HepG2 (cell line): ENCODE results near the gene CDH13. TPM values are rescaled to one million over a fixed set of nuclear protein-coding genes. Genes with fewer than 3 reads are reported as not detected.

Experiments used
- ATAC-seq: fragments of 200-7000 bp; cut with Tn5 transposase; 3 replicates; pipeline ENCODE4 v1.9.1; 2020; ENCODE audit warnings: mild to moderate bottlenecking, moderate library complexity
- BruUV-seq: library from RNA; stranded (reverse); fragments of 400-500 nt; replicated peaks from 2 replicates; lab custom pipeline; 2021; lab: Mats Ljungman, UMichigan
- CTCF ChIA-PET: fragments of 300-600 bp; formaldehyde crosslinking; extraction: SDS; loops from one replicate; lab custom pipeline; 2021; ENCODE audit warnings: low total read pairs, inconsistent platforms, low intra/inter-chr PET ratio; lab: Yijun Ruan, JAX
- POLR2A ChIA-PET: fragments of 350-600 bp; sonication (Branson Sonifier 250); formaldehyde crosslinking; loops from one replicate; lab custom pipeline; 2020; ENCODE audit warnings: antibody characterized with exemption, inconsistent platforms; lab: Yijun Ruan, JAX
- DNase-seq: peaks from one replicate; pipeline ENCODE4 v3.0.0-alpha.2; 2015; ENCODE audit warnings: low spot score
- FAIRE-seq: peaks from 3 replicates; lab custom pipeline; 2011; peaks lifted over from hg19 to GRCh38; lab: Jason Lieb, UNC
- H2AFZ ChIP-seq: one replicate; pipeline ENCODE4 v1.6.1; 2011; ENCODE audit warnings: low read length, inconsistent platforms
- H3K27ac ChIP-seq: fragments of 300-600 bp; 3 replicates; pipeline ENCODE4 v1.8.0; 2011; ENCODE audit warnings: mixed run types, mild to moderate bottlenecking, mixed read lengths, low read length, inconsistent platforms; ENCODE audit not compliant: insufficient read depth; ENCODE audit errors: extremely low read length
- H3K27me3 ChIP-seq, 2 experiments: fragments of 200-600 bp in 1 of 2; 2 replicates in 1 of 2; 3 replicates in 1 of 2; pipeline versions ENCODE4 v1.6.0 to v1.8.0; 2011; ENCODE audit warnings: low read length in 2 of 2, mild to moderate bottlenecking in 2 of 2, moderate library complexity in 2 of 2, inconsistent platforms in 1 of 2; ENCODE audit not compliant: insufficient read depth in 2 of 2, control insufficient read depth in 1 of 2
- H3K36me3 ChIP-seq, 2 experiments: fragments of 200-600 bp in 1 of 2; replicated peaks in 1 of 2; 2 replicates in 1 of 2; 3 replicates in 1 of 2; pipeline versions ENCODE4 v1.5.1 to v1.8.0; 2011; ENCODE audit warnings: low read length in 2 of 2, inconsistent platforms in 1 of 2; ENCODE audit not compliant: insufficient read depth in 2 of 2, control insufficient read depth in 1 of 2
- H3K4me1 ChIP-seq: 2 replicates; pipeline ENCODE4 v1.5.1; 2012; ENCODE audit warnings: low read length, inconsistent platforms; ENCODE audit not compliant: insufficient read depth
- H3K4me2 ChIP-seq: 2 replicates; pipeline ENCODE4 v1.6.0; 2011; ENCODE audit warnings: low read depth, low read length, inconsistent platforms
- H3K4me3 ChIP-seq, 3 experiments: fragments of 200-600 bp in 1 of 3; sonication (generic), shearing (Covaris generic) in 1 of 3; replicated peaks in 1 of 3; 2 replicates each; pipeline ENCODE4 v1.5.1; 2011 to 2016; ENCODE audit warnings: low read length in 3 of 3, inconsistent platforms in 2 of 3, low read depth in 2 of 3, mild to moderate bottlenecking in 2 of 3, control low read depth in 1 of 3, mixed read lengths in 1 of 3; ENCODE audit not compliant: insufficient read depth in 1 of 3
- H3K79me2 ChIP-seq: one replicate; pipeline ENCODE4 v1.6.1; 2011; ENCODE audit warnings: low read length, inconsistent platforms; ENCODE audit not compliant: insufficient read depth
- H3K9ac ChIP-seq: 2 replicates; pipeline ENCODE4 v1.6.0; 2011; ENCODE audit warnings: mild to moderate bottlenecking, low read depth, low read length, inconsistent platforms; ENCODE audit not compliant: insufficient read depth
- H3K9me3 ChIP-seq: 2 replicates; pipeline ENCODE4 v1.5.1; 2012; ENCODE audit warnings: mild to moderate bottlenecking, low read length
- H4K20me1 ChIP-seq: 2 replicates; pipeline ENCODE4 v1.6.0; 2011; ENCODE audit warnings: inconsistent platforms, mild to moderate bottlenecking, low read length, moderate library complexity; ENCODE audit not compliant: insufficient read depth
- THYN1 ChIP-seq: sonication (generic); formaldehyde crosslinking; IDR thresholded peaks from 2 replicates; pipeline ENCODE4 v1.8.1; 2023; ENCODE audit warnings: low read depth, mild to moderate bottlenecking, moderate library complexity, missing genetic modification reagents, borderline replicate concordance
- ZNF44 ChIP-seq: sonication (generic); formaldehyde crosslinking; IDR thresholded peaks from 2 replicates; pipeline ENCODE4 v1.5.1; 2020; ENCODE audit warnings: mild to moderate bottlenecking, missing genetic modification reagents
- ZNF468 ChIP-seq: sonication (generic); formaldehyde crosslinking; IDR thresholded peaks from 2 replicates; pipeline ENCODE4 v1.8.0; 2022; ENCODE audit warnings: mild to moderate bottlenecking, moderate library complexity, missing genetic modification reagents
- WGBS: methylation state at CpG from one replicate; pipeline ENCODE4 v1.1.6; 2017; ENCODE audit warnings: low lambda C conversion rate; 5-methylcytosine and 5-hydroxymethylcytosine counted together
- in situ Hi-C: cut with HindIII; loops from 2 replicates; pipeline ENCODE4 v1.10.0; 2017; ENCODE audit warnings: low pct_unique_long_range_greater_than_20kb; ENCODE audit not compliant: extremely low pct_ligation_motif_present
- intact Hi-C: fragments of 100-400 bp; cut with micrococcal nuclease; formaldehyde crosslinking; loops from one replicate; pipeline ENCODE4 v1.10.0; 2022; ENCODE audit not compliant: unreplicated experiment
- polyA plus RNA-seq, 8 experiments: library from polyadenylated mRNA; depleted of rRNA in 3 of 8; stranded (reverse) in 7 of 8; unstranded in 1 of 8; fragments of >200 nt; fragmentation: Illumina TruSeq in 4 of 8; extraction: Trizol in 4 of 8; gene quantifications; 2 replicates each; pipeline versions ENCODE4 v1.2.1 to v1.2.3, GENCODE V29; 2011 to 2016; ENCODE audit warnings: low read depth in 4 of 8, missing spikeins in 1 of 8, mixed read lengths in 1 of 8; ENCODE audit not compliant: insufficient read depth in 1 of 8
- total RNA-seq, 5 experiments: library from RNA; depleted of rRNA; stranded (reverse); fragments of >200 nt; fragmentation: Illumina TruSeq; extraction: Trizol; gene quantifications; 2 replicates each; pipeline ENCODE4 v1.2.3, GENCODE V29; 2016; ENCODE audit warnings: low read depth in 1 of 5
- TF ChIP-seq, protein P1 (sequence below): sonication (generic); formaldehyde crosslinking; IDR thresholded peaks from 2 replicates; pipeline ENCODE4 v1.5.0; 2020; ENCODE audit warnings: mild to moderate bottlenecking, missing genetic modification reagents
- TF ChIP-seq, protein P2 (sequence below): sonication (generic); formaldehyde crosslinking; IDR thresholded peaks from 2 replicates; pipeline ENCODE4 v1.5.0; 2020; ENCODE audit warnings: missing genetic modification reagents
- TF ChIP-seq, protein P3 (sequence below): sonication (generic); formaldehyde crosslinking; IDR thresholded peaks from 2 replicates; pipeline ENCODE4 v1.4.0; 2020; ENCODE audit warnings: mild to moderate bottlenecking, missing genetic modification reagents

CDH13 gene
- total and polyA plus RNA-seq, 2 of the 13 experiments (the other 11 are each of a cell fraction or from before 2014, with no cell fraction given), result not detected

DNA sequence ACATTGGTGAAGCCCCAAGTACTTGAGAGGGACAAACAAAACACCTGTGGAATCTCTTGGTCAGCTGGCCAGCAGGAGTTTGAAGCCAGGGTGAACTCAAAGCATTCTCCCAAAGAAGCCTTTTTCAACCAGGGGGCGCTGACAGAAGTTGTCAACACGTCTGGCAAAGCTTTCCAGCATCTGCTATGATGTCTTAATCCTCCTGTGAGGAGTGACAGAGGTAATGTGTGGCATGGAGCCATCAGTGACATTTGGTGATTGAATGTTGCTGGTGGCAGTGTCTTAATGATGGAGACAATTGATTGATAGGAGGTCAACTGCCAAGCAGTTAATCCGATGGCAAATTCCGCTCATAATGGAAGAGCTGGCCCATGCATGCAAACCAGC is 923.4 kb downstream of the CDH13 start (continued):
- TF ChIP-seq, protein P1, sequence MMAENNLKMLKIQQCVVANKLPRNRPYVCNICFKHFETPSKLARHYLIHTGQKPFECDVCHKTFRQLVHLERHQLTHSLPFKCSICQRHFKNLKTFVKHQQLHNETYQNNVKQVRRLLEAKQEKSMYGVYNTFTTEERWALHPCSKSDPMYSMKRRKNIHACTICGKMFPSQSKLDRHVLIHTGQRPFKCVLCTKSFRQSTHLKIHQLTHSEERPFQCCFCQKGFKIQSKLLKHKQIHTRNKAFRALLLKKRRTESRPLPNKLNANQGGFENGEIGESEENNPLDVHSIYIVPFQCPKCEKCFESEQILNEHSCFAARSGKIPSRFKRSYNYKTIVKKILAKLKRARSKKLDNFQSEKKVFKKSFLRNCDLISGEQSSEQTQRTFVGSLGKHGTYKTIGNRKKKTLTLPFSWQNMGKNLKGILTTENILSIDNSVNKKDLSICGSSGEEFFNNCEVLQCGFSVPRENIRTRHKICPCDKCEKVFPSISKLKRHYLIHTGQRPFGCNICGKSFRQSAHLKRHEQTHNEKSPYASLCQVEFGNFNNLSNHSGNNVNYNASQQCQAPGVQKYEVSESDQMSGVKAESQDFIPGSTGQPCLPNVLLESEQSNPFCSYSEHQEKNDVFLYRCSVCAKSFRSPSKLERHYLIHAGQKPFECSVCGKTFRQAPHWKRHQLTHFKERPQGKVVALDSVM (CRISPR knock-in tag), result no peak
- TF ChIP-seq ZNF44, result no peak
- TF ChIP-seq, all 625 proteins: peak for 0

DNA sequence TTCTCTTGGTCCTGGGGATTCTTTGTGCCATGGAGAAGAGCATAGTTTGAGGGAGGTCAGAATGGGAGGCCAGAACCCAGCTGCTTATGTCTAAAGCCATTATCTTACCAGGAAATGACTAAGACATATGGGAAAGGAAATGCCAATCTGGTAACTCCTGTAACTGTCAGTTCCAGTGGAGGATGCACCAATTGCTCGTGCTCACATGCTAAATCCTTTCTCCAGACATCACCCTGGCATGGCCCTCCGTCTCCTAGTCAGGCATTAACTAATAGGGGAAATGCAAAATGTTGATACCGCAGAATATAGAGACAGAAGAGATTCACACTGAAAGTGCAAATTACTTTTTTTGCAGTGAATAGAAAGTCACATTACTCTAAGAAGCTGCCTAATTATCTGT is 925.5 kb downstream of the CDH13 start:
- TF ChIP-seq, protein P2, sequence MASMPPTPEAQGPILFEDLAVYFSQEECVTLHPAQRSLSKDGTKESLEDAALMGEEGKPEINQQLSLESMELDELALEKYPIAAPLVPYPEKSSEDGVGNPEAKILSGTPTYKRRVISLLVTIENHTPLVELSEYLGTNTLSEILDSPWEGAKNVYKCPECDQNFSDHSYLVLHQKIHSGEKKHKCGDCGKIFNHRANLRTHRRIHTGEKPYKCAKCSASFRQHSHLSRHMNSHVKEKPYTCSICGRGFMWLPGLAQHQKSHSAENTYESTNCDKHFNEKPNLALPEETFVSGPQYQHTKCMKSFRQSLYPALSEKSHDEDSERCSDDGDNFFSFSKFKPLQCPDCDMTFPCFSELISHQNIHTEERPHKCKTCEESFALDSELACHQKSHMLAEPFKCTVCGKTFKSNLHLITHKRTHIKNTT (CRISPR knock-in tag), result no peak
- TF ChIP-seq ZNF468 (CRISPR knock-in tag) (no peak), THYN1 (no peak)
- TF ChIP-seq, protein P3, sequence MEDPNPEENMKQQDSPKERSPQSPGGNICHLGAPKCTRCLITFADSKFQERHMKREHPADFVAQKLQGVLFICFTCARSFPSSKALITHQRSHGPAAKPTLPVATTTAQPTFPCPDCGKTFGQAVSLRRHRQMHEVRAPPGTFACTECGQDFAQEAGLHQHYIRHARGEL (CRISPR knock-in tag), result no peak
- Histone ChIP-seq H4K20me1 (no peaks in the 10 kb centered on the region), H3K36me3 (no peaks in the 10 kb centered on the region), H3K9me3 (no peaks in the 10 kb centered on the region), H3K79me2 (no peaks in the 10 kb centered on the region), H2AFZ (no peak overlapping the region), H3K4me3 (no peak overlapping the region), H3K27me3 (no peaks in the 10 kb centered on the region; a peak in 2 of 5 replicates), H3K4me1 (no peaks in the 10 kb centered on the region), H3K9ac (no peak overlapping the region), H3K27ac (no peak overlapping the region), H3K4me2 (no peak overlapping the region)
- DNase-seq, result no peak
- intact Hi-C loops, result no loop called here
- ChIA-PET CTCF (no interaction called here), POLR2A (no interaction called here)
- FAIRE-seq, result no peak
- in situ Hi-C loops, result no loop called here
- no peak for ATAC-seq
- WGBS, result 1% methylated on average over 3 of the region's 3 CpGs
- no TSS peak for BruUV-seq
